22Rv1 (cell line): ENCODE data around the gene GPR135.

Source experiments
- ZFX ChIP-seq: fragments of 450-650 bp; IDR thresholded peaks from 2 replicates; pipeline ENCODE4 v1.6.1; 2017; ENCODE audit warnings: antibody characterized with exemption, borderline replicate concordance
- TF ChIP-seq, protein P1 (sequence below): fragments of 450-650 bp; IDR thresholded peaks from 2 replicates; pipeline ENCODE4 v1.5.1; 2017; ENCODE audit warnings: mild to moderate bottlenecking

DNA sequence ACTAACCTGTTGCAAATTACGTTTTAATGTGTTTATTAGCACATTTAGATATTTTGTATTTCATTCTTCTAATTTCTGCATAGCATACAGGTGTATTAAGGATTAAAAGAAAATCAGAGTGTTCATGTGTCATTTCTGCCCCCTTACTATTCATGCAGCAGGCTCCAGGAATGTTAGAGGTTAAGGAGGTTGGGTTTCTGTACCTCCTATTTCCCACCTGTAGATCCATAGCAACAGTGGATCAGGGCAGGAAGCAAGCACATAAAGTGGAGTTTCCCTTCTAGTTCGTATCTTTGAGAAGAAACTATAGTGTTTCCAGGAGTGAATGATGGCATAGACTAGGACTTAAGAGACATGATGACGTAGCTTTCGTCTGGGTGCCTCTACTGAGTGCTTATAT, 38.1 kb upstream of the GPR135 start:
- TF ChIP-seq, protein P1, sequence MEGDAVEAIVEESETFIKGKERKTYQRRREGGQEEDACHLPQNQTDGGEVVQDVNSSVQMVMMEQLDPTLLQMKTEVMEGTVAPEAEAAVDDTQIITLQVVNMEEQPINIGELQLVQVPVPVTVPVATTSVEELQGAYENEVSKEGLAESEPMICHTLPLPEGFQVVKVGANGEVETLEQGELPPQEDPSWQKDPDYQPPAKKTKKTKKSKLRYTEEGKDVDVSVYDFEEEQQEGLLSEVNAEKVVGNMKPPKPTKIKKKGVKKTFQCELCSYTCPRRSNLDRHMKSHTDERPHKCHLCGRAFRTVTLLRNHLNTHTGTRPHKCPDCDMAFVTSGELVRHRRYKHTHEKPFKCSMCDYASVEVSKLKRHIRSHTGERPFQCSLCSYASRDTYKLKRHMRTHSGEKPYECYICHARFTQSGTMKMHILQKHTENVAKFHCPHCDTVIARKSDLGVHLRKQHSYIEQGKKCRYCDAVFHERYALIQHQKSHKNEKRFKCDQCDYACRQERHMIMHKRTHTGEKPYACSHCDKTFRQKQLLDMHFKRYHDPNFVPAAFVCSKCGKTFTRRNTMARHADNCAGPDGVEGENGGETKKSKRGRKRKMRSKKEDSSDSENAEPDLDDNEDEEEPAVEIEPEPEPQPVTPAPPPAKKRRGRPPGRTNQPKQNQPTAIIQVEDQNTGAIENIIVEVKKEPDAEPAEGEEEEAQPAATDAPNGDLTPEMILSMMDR: no peak
- TF ChIP-seq ZFX: no peak
